GM23248 (cell line): ENCODE data around the gene CMBL.

ENCODE experiments used
- EZH2 ChIP-seq: fragments of 200-600 bp; sonication (generic); IDR thresholded peaks from 2 replicates; pipeline ENCODE4 v1.6.1; 2018; ENCODE audit warnings: antibody characterized with exemption, mild to moderate bottlenecking; ENCODE audit not compliant: insufficient read depth, poor library complexity, severe bottlenecking
- EZH2phosphoT487 ChIP-seq: fragments of 200-600 bp; sonication (generic); IDR thresholded peaks from 2 replicates; pipeline ENCODE4 v1.6.1; 2018; ENCODE audit warnings: antibody characterized with exemption, moderate library complexity, mild to moderate bottlenecking, low read depth; ENCODE audit not compliant: insufficient read depth

GRCh38 chr5:10232386-10232785, 75.3 kb downstream of the CMBL start:
- TF ChIP-seq EZH2 (no peak), EZH2phosphoT487 (no peak)
